Caco-2 (cell line): ENCODE data around the gene NEURL4. TPM values are rescaled to one million over a fixed set of nuclear protein-coding genes. Genes with fewer than 3 reads are reported as not detected.
"Not testable (repeated sequence)": the region's sequence is repeated elsewhere in the genome, so short reads cannot be mapped to it uniquely, and the experiment has no call there.

Experiments used
- BruUV-seq: library from RNA; stranded (reverse); fragments of 400-500 nt; replicated peaks from 2 replicates; lab custom pipeline; 2021; lab: Mats Ljungman, UMichigan
- CTCF ChIA-PET: fragments of 300-600 bp; sonication (Branson Sonifier 250); formaldehyde crosslinking; loops from one replicate; lab custom pipeline; 2022; ENCODE audit warnings: antibody characterized with exemption; lab: Charles Lee
- POLR2A ChIA-PET: fragments of 300-600 bp; sonication (Branson Sonifier 250); formaldehyde crosslinking; loops from one replicate; lab custom pipeline; 2022; ENCODE audit warnings: antibody characterized with exemption; lab: Charles Lee
- DNase-seq, 2 experiments: peaks; one replicate each; pipeline versions ENCODE4 v3.0.0 to v3.0.0-alpha.2; 2020 to 2022
- H3K27me3 ChIP-seq: replicated peaks from 2 replicates; pipeline ENCODE4 v1.6.0; 2011; ENCODE audit warnings: low read length; ENCODE audit not compliant: control insufficient read depth, insufficient read depth
- H3K36me3 ChIP-seq: 2 replicates; pipeline ENCODE4 v1.5.1; 2011; ENCODE audit warnings: low read length; ENCODE audit not compliant: control insufficient read depth, insufficient read depth
- H3K4me1 ChIP-seq: fragments of 250-450 bp; sonication (Bioruptor Pico); 2 replicates; pipeline ENCODE4 v1.5.1; 2020; ENCODE audit warnings: mild to moderate bottlenecking
- H3K4me3 ChIP-seq: 2 replicates; pipeline ENCODE4 v1.5.1; 2011; ENCODE audit warnings: low read depth, mild to moderate bottlenecking, control low read depth, low read length
- H3K9me3 ChIP-seq: fragments of 250-450 bp; sonication (Bioruptor Pico); 2 replicates; pipeline ENCODE4 v1.5.1; 2020; ENCODE audit warnings: mild to moderate bottlenecking, moderate library complexity
- H3K27ac Mint-ChIP-seq: one replicate; pipeline ENCODE4 v1.8.0; 2022; ENCODE audit warnings: mixed read lengths; ENCODE audit not compliant: unreplicated experiment
- H3K27me3 Mint-ChIP-seq: one replicate; pipeline ENCODE4 v1.8.0; 2022; ENCODE audit warnings: mixed read lengths; ENCODE audit not compliant: insufficient read depth, unreplicated experiment
- H3K36me3 Mint-ChIP-seq: one replicate; pipeline ENCODE4 v1.8.0; 2022; ENCODE audit warnings: mild to moderate bottlenecking, mixed read lengths; ENCODE audit not compliant: insufficient read depth, unreplicated experiment
- H3K4me1 Mint-ChIP-seq: one replicate; pipeline ENCODE4 v1.8.0; 2022; ENCODE audit warnings: low read depth, mixed read lengths; ENCODE audit not compliant: unreplicated experiment
- H3K4me3 Mint-ChIP-seq: one replicate; pipeline ENCODE4 v1.8.0; 2022; ENCODE audit warnings: mild to moderate bottlenecking, moderate library complexity, mixed read lengths; ENCODE audit not compliant: unreplicated experiment
- H3K9me3 Mint-ChIP-seq: one replicate; pipeline ENCODE4 v1.8.0; 2022; ENCODE audit warnings: mixed read lengths; ENCODE audit not compliant: unreplicated experiment
- CTCF ChIP-seq, 2 experiments: fragments of 200-600 bp in 1 of 2; IDR thresholded peaks; 1 replicate in 1 of 2; 2 replicates in 1 of 2; pipeline versions ENCODE4 v1.5.1 to v1.8.0; 2011 to 2022; ENCODE audit warnings: antibody characterized with exemption in 1 of 2, control low read depth in 1 of 2, inconsistent platforms in 1 of 2, low read depth in 1 of 2, low read length in 1 of 2, mild to moderate bottlenecking in 1 of 2, moderate library complexity in 1 of 2; ENCODE audit not compliant: insufficient read depth in 1 of 2, severe bottlenecking in 1 of 2, unreplicated experiment in 1 of 2
- intact Hi-C: fragments of 100-400 bp; cut with micrococcal nuclease; formaldehyde crosslinking; loops from one replicate; pipeline ENCODE4 v1.10.0; 2022; ENCODE audit not compliant: unreplicated experiment
- total RNA-seq: library from RNA; stranded (reverse); gene quantifications from 2 replicates; pipeline ENCODE4 v1.2.3, GENCODE V29; 2022

The NEURL4 gene
- total RNA-seq, 1 experiment from 2014 or later: 31.1 TPM

- BruUV-seq: no TSS peak
- Histone ChIP-seq H3K4me3 (no peak overlapping the region), H3K4me1 (no peaks in the 10 kb centered on the region), H3K9me3 (no peaks in the 10 kb centered on the region), H3K27me3 (no peaks in the 10 kb centered on the region), H3K36me3 (no peaks in the 10 kb centered on the region)
- Mint-ChIP-seq H3K27me3 (peaks cover 3% of the 10 kb centered on the region), H3K27ac (no peak overlapping the region), H3K4me1 (peaks cover 6% of the 10 kb centered on the region), H3K36me3 (peaks cover 11% of the 10 kb centered on the region), H3K4me3 (no peak overlapping the region), H3K9me3 (no peaks in the 10 kb centered on the region)
- ChIA-PET POLR2A (no interaction called here), CTCF (no interaction called here)
- intact Hi-C loops: no loop called here
- no peak for TF ChIP-seq CTCF (IDR thresholded peaks at IDR 0.05; ENCODE audit: insufficient read depth in 1 of 2, low read depth in 1 of 2, low read length in 1 of 2, severe bottlenecking in 1 of 2, unreplicated experiment in 1 of 2)
- no peak for DNase-seq
Measured at GRCh38 chr17:7340179-7340578, 11.0 kb upstream of the NEURL4 start.

- H3K9me3 Mint-ChIP-seq, H3K27ac Mint-ChIP-seq, H3K9me3 ChIP-seq, H3K27me3 Mint-ChIP-seq, POLR2A ChIA-PET, H3K4me1 ChIP-seq, H3K4me3 ChIP-seq, CTCF ChIA-PET, DNase-seq, H3K27me3 ChIP-seq, H3K36me3 ChIP-seq, H3K4me1 Mint-ChIP-seq, BruUV-seq, H3K4me3 Mint-ChIP-seq, intact Hi-C loops: not testable (repeated sequence)
- H3K36me3 Mint-ChIP-seq: peaks cover 11% of the 10 kb centered on the region
Measured at GRCh38 chr17:7337600-7337999, 8.5 kb upstream of the NEURL4 start.

- Mint-ChIP-seq H3K4me1 (no peaks in the 10 kb centered on the region), H3K27me3 (peaks cover 2% of the 10 kb centered on the region), H3K27ac (no peak within 1 kb of the TSS), H3K4me3 (no peak within 1 kb of the TSS), H3K9me3 (no peaks in the 10 kb centered on the region), H3K36me3 (peaks cover 4% of the 10 kb centered on the region)
- ChIA-PET CTCF (no interaction called here), POLR2A (no interaction called here)
- no peaks in the 10 kb centered on the region for H3K36me3 ChIP-seq
- no peaks in the 10 kb centered on the region for H3K4me1 ChIP-seq
- no peak within 1 kb of the TSS for H3K4me3 ChIP-seq
- BruUV-seq: no TSS peak
- no peak for TF ChIP-seq CTCF (IDR thresholded peaks at IDR 0.05; ENCODE audit: insufficient read depth in 1 of 2, low read depth in 1 of 2, low read length in 1 of 2, severe bottlenecking in 1 of 2, unreplicated experiment in 1 of 2)
- intact Hi-C loops: no loop called here
- no peaks in the 10 kb centered on the region for H3K9me3 ChIP-seq
- DNase-seq: no peak
- H3K27me3 ChIP-seq: no peaks in the 10 kb centered on the region
Measured at GRCh38 chr17:7336240-7337175, 7.4 kb upstream of the NEURL4 start, which contains the start of gene ACAP1. Gene ACAP1 (plus strand): TSS chr17:7336529. CDS start chr17:7336735, 206 bp downstream.

GRCh38 chr17:7335765-7336164 lies 6.6 kb upstream of the NEURL4 start:
- H3K4me3 Mint-ChIP-seq, H3K4me1 Mint-ChIP-seq, intact Hi-C loops: not testable (repeated sequence)

More at GRCh38 chr17:7335765-7336164, 6.6 kb upstream of the NEURL4 start:
- POLR2A ChIA-PET, H3K9me3 Mint-ChIP-seq, H3K27ac Mint-ChIP-seq, BruUV-seq, H3K36me3 ChIP-seq, DNase-seq, H3K27me3 Mint-ChIP-seq, CTCF ChIA-PET, H3K36me3 Mint-ChIP-seq, H3K27me3 ChIP-seq, H3K4me3 ChIP-seq, H3K4me1 ChIP-seq, H3K9me3 ChIP-seq: not testable (repeated sequence)
